DMS53 treated with DMSO at 0.1 percent for 48 hours (cell line): ENCODE data around the gene PRR5L.

ENCODE experiments used
- DNase-seq: peaks from one replicate; lab custom pipeline; 2025; ENCODE audit not compliant: unreplicated experiment; lab: John Stamatoyannopoulos, UW

Gene PRR5L

GRCh38 chr11:36431429-36432092 lies 135.5 kb downstream of the PRR5L start:
- peak; percentile 26 for DNase-seq

DNA sequence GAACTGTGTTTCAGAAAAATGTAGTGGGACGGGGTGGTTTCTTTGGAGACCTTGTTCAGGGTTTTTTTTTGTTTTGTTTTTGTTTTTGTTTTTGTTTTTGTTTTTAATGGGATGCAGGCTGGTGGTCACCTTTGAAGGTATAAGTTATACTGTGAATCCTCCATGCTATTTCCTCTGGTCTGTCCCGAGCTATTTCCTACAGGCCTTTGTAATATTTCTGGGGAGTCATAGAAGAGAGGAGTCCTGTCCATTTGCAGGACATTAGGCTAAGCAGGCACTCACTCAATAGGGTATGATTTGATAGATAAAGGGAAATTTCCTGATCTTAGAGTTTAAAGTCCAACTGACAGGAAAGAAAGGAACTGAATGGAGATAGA lies 136.0 kb downstream of the PRR5L start:
- no peak for DNase-seq

DNA sequence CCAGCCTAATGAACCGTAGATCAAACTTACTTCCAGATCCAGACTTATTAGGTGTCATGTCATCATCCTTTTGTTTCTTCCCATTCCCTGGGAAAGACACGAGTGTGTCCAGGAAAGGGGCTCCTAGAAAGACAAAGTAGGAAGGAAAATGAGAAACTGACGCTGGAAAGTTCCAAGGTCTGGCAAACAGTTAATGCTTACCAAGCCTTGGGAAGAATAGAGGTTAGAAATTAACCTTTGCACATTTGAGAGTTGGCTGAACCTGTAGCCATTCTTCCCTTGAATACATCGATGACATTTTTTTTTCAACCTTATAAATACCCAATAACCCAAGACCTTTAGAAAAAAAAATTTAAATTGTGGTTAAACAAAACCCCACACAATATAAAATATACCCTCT lies 136.7 kb downstream of the PRR5L start:
- no peak for DNase-seq

DNA sequence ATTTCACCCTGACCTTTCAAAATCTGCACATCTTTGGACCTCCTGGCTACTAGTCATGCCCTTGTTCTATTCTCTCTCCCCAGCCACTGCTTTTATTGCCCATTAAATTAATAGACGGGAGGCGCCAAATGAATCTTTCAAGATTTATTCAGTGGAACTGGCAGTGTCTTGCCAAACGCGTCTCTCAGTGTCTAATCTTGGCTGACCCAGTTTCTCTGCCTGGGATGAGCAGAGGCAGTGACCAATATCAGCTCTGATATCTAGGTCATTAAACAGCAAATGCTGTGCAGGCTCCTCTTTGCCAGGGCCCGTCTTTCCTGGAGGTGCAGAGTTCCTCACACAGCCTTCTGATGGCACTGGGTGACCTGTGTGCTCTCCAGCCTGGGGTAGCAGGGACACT lies 140.0 kb downstream of the PRR5L start:
- DNase-seq: no peak

DNA sequence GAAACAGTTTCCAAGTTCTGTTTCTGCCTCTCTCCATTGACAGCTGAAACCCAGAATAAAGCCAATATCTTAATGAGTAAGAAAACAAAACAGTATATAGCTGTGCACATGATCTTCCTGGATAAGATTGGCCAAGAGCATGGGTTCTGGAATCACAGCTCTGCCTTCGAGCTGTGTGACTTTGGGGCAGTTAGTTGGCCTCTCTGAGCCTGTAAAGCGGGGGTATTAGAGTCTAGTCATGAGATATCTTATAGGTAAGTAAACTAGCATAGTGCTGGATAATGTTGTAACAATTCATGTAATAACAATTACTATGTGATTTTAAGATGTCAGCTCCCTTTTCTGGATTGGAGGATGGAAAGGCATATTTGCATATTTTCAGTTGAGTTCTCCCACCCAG lies 140.5 kb downstream of the PRR5L start:
- DNase-seq: no peak

DNA sequence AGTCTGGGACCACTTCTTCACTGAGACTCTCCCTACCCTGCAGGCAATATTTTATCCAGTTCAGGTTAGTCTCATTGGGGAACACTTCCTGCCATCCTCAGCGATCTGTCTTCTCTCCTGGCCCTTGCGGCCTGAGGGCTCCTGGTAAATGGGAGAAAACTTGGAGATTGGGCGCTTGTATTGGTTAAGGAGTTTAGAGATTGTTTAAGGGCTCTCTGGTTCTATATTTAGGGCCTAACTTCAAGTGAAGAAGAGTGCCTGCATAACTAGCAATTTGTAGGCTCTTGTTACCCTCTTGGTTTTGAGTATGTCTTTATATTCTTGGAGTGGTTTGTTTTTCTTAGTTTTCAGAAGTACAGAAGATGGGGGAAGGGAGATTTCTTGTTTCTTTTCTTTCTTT lies 141.3 kb downstream of the PRR5L start:
- DNase-seq: no peak

DNA sequence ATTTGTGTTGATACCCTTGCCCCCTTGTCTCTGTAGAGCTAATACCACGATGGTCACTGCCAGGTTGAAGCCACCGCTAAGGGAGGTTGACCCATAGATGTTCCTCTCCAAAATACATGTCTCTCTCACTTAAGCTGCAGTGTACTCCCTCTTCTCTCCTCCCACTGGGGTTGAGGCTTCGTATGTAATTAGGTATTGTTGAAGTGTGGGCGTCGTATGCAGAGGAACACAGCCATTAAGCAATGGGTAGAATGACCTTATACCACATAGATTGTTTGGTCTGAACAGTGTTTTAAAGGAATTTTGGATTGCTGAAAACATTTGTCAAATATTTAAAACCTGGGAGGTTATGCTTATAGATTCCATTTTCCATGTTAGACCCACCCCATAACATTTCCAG lies 142.0 kb downstream of the PRR5L start:
- DNase-seq: no peak

- no peak for DNase-seq
Observed at GRCh38 chr11:36441610-36442208, 145.6 kb downstream of the PRR5L start.

GRCh38 chr11:36443661-36444060 lies 147.6 kb downstream of the PRR5L start:
- no peak for DNase-seq

DNA sequence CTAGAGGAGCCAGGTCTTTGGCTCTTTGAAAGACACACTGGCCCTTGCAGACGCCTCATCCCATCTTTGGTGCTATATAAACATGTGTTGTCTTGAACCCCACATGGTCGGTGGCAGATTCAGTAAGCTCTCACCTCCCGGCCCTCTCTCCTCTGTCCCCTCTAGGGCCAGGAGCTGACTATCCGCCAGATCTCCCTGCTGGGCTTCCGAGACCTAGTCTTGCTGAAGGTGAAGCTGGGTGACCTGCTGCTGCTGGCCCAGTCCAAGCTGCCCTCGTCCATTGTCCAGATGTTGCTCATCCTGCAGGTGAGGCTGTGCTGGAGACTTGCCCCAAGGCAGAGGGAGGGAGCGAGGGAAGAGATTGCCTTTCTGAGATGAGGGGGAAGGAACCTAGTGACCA lies 150.0 kb downstream of the PRR5L start:
- DNase-seq: no peak

GRCh38 chr11:36447514-36447913 lies 151.4 kb downstream of the PRR5L start:
- DNase-seq: no peak

DNA sequence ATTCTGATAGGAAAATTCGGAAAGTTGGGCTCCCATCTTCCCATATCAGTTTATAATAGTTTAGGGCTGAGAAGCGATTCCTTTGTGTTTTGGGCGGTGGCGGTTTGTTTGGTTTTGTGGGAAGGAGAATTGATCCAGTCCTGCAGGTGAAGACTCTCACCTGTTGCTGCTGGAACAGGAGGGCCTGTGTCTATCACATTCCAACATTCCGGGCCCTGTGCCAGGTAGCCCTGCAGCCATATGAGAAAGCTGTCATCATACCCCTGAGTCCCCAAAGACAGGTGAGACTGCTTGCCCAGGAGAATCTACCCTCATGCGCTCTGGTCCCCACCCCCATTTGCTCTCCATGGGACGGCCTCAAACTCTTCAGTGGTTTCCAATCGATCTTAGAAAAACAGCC lies 151.9 kb downstream of the PRR5L start:
- DNase-seq: no peak

DNA sequence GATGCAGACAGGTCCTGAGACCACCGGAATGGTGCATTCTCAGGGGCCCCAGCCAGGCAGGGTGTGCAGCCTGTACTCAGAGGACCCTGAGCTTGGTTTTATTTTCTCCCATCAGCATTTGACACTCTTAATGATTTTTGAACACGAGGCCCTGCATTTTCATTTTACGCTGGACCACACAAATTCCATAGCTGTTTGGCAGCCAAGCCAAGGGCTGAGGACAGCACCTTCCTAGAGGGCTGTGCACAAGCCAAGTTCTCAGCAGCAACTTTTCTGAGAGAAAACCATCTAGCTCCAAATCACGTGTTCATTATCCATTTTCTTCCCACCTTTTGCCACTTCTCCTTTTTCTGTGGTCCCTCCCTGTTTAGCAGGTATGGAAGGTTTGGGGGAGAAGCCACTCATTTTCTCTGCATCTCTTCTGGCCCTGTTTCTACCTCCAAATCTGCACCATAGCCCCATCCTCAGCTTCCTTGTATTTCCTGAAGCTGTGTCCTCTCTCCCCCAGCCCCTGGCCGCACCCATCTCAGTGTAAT lies 153.5 kb downstream of the PRR5L start:
- no peak for DNase-seq

- no peak for DNase-seq
Observed at GRCh38 chr11:36450110-36450572, 154.1 kb downstream of the PRR5L start.

- DNase-seq: no peak
Observed at GRCh38 chr11:36451045-36451444, 155.0 kb downstream of the PRR5L start.

- DNase-seq: no peak
Observed at GRCh38 chr11:36451681-36452080, 155.6 kb downstream of the PRR5L start.

DNA sequence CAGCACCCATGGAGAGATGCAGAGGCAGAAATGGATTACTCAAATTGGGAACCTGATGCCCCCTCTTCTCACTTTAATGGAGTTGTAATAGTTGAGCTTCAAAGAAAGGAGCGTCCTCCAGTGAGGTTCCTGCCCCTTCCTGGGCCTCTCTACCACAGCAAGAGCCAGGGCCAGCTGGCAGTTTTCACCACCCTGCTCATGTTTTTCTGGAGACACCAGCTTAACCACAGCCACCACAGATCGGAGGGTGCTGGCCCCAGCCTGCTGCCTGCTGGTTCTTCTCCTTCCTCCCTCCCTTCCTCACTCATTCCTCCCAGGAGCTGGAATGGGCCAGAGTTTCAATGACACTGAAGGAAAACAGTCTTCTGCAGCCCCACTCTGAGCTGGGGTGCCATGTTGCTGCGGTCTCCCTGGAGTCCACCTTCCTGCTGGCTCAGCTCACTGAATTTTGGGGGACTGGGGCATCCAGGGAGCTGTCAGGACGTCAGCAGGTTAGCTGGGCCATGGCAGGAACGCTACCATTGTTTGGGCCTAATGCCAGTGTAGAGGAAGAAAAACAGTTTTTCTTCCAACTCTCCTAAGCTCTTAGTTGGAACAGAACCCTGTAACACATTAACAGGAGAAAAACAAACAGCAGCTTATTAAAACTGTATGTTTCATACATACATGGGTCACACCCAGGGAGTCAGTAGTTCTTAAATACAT lies 156.3 kb downstream of the PRR5L start:
- no peak for DNase-seq

DNA sequence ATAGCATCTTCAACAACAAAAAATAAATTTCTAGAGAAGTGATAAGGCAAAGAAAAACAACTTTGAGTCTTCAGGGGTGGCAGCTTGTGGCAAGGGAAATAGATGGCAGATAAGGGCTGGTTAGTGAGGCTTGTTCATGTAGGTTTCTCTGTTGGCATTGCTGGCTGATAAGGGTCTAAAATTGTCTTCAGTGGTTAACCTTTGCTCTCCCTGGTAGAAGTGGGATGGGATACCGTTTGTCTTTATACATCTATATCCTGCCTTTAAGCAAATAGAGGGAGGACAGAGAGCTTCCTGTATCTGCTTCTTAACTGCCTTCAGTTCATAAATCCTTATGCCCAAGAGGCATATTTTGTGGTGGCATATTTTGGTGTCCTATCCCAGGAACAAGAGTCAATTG lies 156.9 kb downstream of the PRR5L start:
- no peak for DNase-seq

DNA sequence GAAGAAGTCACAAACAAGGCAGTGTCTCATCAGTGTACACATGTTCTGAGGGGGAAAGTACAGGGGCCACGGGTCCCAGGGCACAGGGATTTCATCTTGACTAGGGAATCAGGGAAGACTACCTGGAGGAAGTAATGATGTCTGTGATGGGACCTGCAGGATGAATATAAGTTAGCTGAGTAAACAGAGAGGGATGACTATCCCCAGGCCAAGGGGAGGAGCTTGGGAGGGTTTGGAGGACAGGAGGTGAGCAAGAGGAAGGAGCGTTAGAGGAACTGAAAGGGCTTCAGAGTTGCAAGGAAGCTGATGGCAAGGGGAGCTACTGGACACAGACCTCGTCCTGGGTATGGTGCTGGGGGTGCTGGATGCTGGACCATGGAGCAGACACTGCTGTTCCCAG lies 157.6 kb downstream of the PRR5L start:
- peak; percentile 12 for DNase-seq

DNA sequence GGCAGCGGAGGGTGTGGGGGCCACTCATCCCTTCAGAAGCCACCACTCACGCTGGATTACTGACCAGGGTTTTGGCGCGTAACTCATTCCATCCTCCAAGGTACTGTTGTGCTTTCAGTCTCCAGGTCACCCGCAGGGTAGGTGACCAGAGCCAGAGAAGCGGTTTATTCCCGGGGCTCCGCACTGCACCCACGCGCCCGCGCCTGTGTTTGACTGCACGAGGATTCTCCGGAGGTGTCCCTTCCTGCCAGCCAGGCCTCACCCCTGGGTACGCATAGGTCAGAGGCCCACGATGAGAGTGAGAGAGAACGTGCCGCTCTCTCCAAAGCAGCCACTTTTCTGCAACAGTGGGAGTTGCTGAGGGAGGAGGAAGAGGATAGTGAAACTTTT lies 158.5 kb downstream of the PRR5L start:
- DNase-seq: no peak

- DNase-seq: no peak
Observed at GRCh38 chr11:36454941-36455631, 159.0 kb downstream of the PRR5L start.

- DNase-seq: no peak
Observed at GRCh38 chr11:36455658-36456111, 159.6 kb downstream of the PRR5L start.
